ENCODE results near the gene IRF5. TPM values are rescaled to one million over a fixed set of nuclear protein-coding genes. Genes with fewer than 3 reads are reported as not detected.

IRF5 gene
- total RNA-seq, 1 experiment from 2014 or later: 16.5 TPM

GRCh38 chr7:128931965-128932861, 5.5 kb upstream of the IRF5 start (continued):
- TF ChIP-seq EGR1 (IDR thresholded peaks at IDR 0.05; ENCODE audit: low read depth): no peak
- TF ChIP-seq CBX3 (IDR thresholded peaks at IDR 0.05; ENCODE audit: low read depth): no peak
- TF ChIP-seq ATF3 (IDR thresholded peaks at IDR 0.05): no peak
- TF ChIP-seq TCF7L2 (IDR thresholded peaks at IDR 0.05; ENCODE audit: borderline replicate concordance, extremely low read depth, insufficient read depth, insufficient read length): no peak

- no peaks in the 10 kb centered on the region for H3K27me3 ChIP-seq (ENCODE audit: insufficient read depth, low read length)
- RAD21 ChIA-PET (ENCODE audit: low non-redundant PET in 1 of 2, low total read pairs in 2 of 2, uncharacterized antibody in 2 of 2, unreplicated experiment in 2 of 2): no interaction called here
- H3K4me3 ChIP-seq (replicated peaks in 1 of 2; ENCODE audit: low read depth in 1 of 2, low read length in 2 of 2): no peak overlapping the region
- BruUV-seq (replicated peaks): no TSS peak
- no peak overlapping the region for H3K9ac ChIP-seq (ENCODE audit: low read length)
- POLR2A ChIA-PET: no interaction called here
- no peaks in the 10 kb centered on the region for H3K9me3 ChIP-seq (ENCODE audit: control insufficient read depth in 1 of 2, insufficient read depth in 1 of 2, low read depth in 1 of 2, low read length in 2 of 2)
- no peak overlapping the region for H3K27ac ChIP-seq (ENCODE audit: low read depth, low read length)
- DNase-seq (ENCODE audit: low read depth, low spot score) (no peak), ATAC-seq (no peak)
- H2AFZ ChIP-seq (ENCODE audit: low read depth, low read length, poor library complexity, severe bottlenecking): no peak overlapping the region
- CTCF ChIA-PET: no interaction called here
- H3K4me2 ChIP-seq (ENCODE audit: low read length): no peak overlapping the region
- TF ChIP-seq CTCF (IDR thresholded peaks at IDR 0.05 in 2 of 3, conservative IDR thresholded peaks at IDR 0.05 in 1 of 3; ENCODE audit: borderline replicate concordance in 1 of 3, insufficient read depth in 1 of 3, low read depth in 2 of 3, low read length in 2 of 3): no peak
- no peak for TF ChIP-seq SIN3A (IDR thresholded peaks at IDR 0.05; ENCODE audit: low read depth)
- no peak for TF ChIP-seq ZFX (IDR thresholded peaks at IDR 0.05)
- TF ChIP-seq MAX (IDR thresholded peaks at IDR 0.05): no peak
- TF ChIP-seq SP1 (IDR thresholded peaks at IDR 0.05; ENCODE audit: low read depth): no peak
- TF ChIP-seq SRF (IDR thresholded peaks at IDR 0.05; ENCODE audit: low read depth): no peak
- no peak for TF ChIP-seq REST (IDR thresholded peaks at IDR 0.05; ENCODE audit: low read depth)
- TF ChIP-seq TCF7L2 (IDR thresholded peaks at IDR 0.05; ENCODE audit: borderline replicate concordance, extremely low read depth, insufficient read depth, insufficient read length): no peak
- TF ChIP-seq EZH2 (IDR thresholded peaks at IDR 0.05): no peak
- TF ChIP-seq CBX3 (IDR thresholded peaks at IDR 0.05; ENCODE audit: low read depth): no peak
- TF ChIP-seq EZH2phosphoT487 (IDR thresholded peaks at IDR 0.05; ENCODE audit: borderline replicate concordance): no peak
- no peak for TF ChIP-seq ZNF274 (IDR thresholded peaks at IDR 0.05; ENCODE audit: low read depth, low read length)
- TF ChIP-seq ZBTB33 (IDR thresholded peaks at IDR 0.05; ENCODE audit: extremely low read depth, insufficient replicate concordance, low read length): no peak
- no peak for TF ChIP-seq CEBPB (IDR thresholded peaks at IDR 0.05; ENCODE audit: low read depth)
- TF ChIP-seq ELF1 (IDR thresholded peaks at IDR 0.05; ENCODE audit: borderline replicate concordance, low read depth): no peak
- H3K4me1 ChIP-seq (ENCODE audit: control insufficient read depth in 1 of 2, insufficient read depth in 2 of 2, low read length in 2 of 2): peaks cover 6 to 8% of the 10 kb centered on the region in 2 experiments; a peak in 2 of 4 replicates
- no peaks in the 10 kb centered on the region for H3K79me2 ChIP-seq (ENCODE audit: insufficient read depth, low read length)
- intact Hi-C loops (cut with micrococcal nuclease): no loop called here
- no peaks in the 10 kb centered on the region for H3K36me3 ChIP-seq (ENCODE audit: control insufficient read depth in 1 of 2, insufficient read depth in 2 of 2, low read length in 2 of 2)
- no peaks in the 10 kb centered on the region for H3K9me2 ChIP-seq (ENCODE audit: insufficient read depth)
- H4K20me1 ChIP-seq (ENCODE audit: insufficient read depth): no peaks in the 10 kb centered on the region
Observed at GRCh38 chr7:128932862-128933179, 4.9 kb upstream of the IRF5 start.

All from HCT116 (cell line).